B cell (primary cell): Measurements from ENCODE around the gene ADPRS.

Experiments
- CTCF ChIP-seq: fragments of 200-600 bp; IDR thresholded peaks from one replicate; pipeline ENCODE4 v1.8.0; 2022; ENCODE audit warnings: antibody characterized with exemption, mild to moderate bottlenecking
- EZH2 ChIP-seq: IDR thresholded peaks from 2 replicates; pipeline ENCODE4 v1.6.1; 2012; ENCODE audit warnings: borderline replicate concordance, low read depth, mild to moderate bottlenecking, moderate library complexity, low read length; ENCODE audit not compliant: insufficient read depth, poor library complexity, severe bottlenecking

- no peak for TF ChIP-seq CTCF
- no peak for TF ChIP-seq EZH2
Measured at GRCh38 chr1:36084497-36085115, 4.1 kb upstream of the ADPRS start.
